Right atrium auricular region (tissue), 2 donors: ENCODE measurements around the gene EFCAB6. TPM values are rescaled to one million over a fixed set of nuclear protein-coding genes. Genes with fewer than 3 reads are reported as not detected.

Experiments used
- DNase-seq: peaks from one replicate; pipeline ENCODE4 v3.0.0-alpha.2; 2019; ENCODE audit warnings: low spot score
- H3K27ac ChIP-seq, 2 donors: fragments of 200-600 bp; sonication (generic); 1 replicate in 1 of 2; 2 replicates in 1 of 2; pipeline ENCODE4 v1.5.1; 2016 to 2019
- H3K27me3 ChIP-seq, 2 donors: fragments of 200-600 bp; sonication (generic); one replicate each; pipeline versions ENCODE4 v1.5.1 to v1.6.0; 2017 to 2019
- H3K36me3 ChIP-seq: fragments of 200-600 bp; sonication (generic); one replicate; pipeline ENCODE4 v1.5.1; 2016
- H3K4me1 ChIP-seq, 2 donors: fragments of 200-600 bp; sonication (generic); one replicate each; pipeline versions ENCODE4 v1.5.1 to v1.6.0; 2017 to 2019
- H3K4me3 ChIP-seq, 2 donors: fragments of 200-600 bp; sonication (generic); 1 replicate in 1 of 2; 2 replicates in 1 of 2; pipeline ENCODE4 v1.5.1; 2017 to 2019; ENCODE audit warnings: mild to moderate bottlenecking in 1 of 2, moderate library complexity in 1 of 2
- H3K9me3 ChIP-seq, 2 donors: fragments of 200-600 bp; sonication (generic); one replicate each; pipeline ENCODE4 v1.5.1; 2019
- CTCF ChIP-seq, 2 donors: fragments of 200-600 bp; sonication (generic); IDR thresholded peaks; one replicate each; pipeline ENCODE4 v1.5.1; 2019; ENCODE audit warnings: antibody characterized with exemption in 2 of 2
- total RNA-seq, 2 donors: library from RNA; depleted of rRNA; stranded (reverse); fragments of >200 nt; gene quantifications; one replicate each; pipeline ENCODE4 v1.1.0, GENCODE V29; 2016

The EFCAB6 gene
- total RNA-seq, 2 donors from 2014 or later, result 1.5 TPM

GRCh38 chr22:43654271-43654670, 157.8 kb downstream of the EFCAB6 start:
- TF ChIP-seq CTCF (IDR thresholded peaks at IDR 0.05), result no peak

GRCh38 chr22:43652845-43653244, 159.3 kb downstream of the EFCAB6 start:
- Histone ChIP-seq H3K4me3 (no peak overlapping the region), H3K27ac (no peak overlapping the region), H3K4me1 (no peaks in the 10 kb centered on the region), H3K27me3 (no peaks in the 10 kb centered on the region), H3K36me3 (no peaks in the 10 kb centered on the region), H3K9me3 (peaks cover 0 to 11% of the 10 kb centered on the region in 2 donors)
- DNase-seq, result no peak
- TF ChIP-seq CTCF (IDR thresholded peaks at IDR 0.05), result no peak

More at GRCh38 chr22:43654271-43654670, 157.8 kb downstream of the EFCAB6 start:
- no peaks in the 10 kb centered on the region for H3K27me3 ChIP-seq
- DNase-seq, result no peak
- no peaks in the 10 kb centered on the region for H3K4me1 ChIP-seq
- H3K36me3 ChIP-seq, result no peaks in the 10 kb centered on the region
- no peak overlapping the region for H3K27ac ChIP-seq
- H3K4me3 ChIP-seq, result no peak overlapping the region
- H3K9me3 ChIP-seq, result peaks cover 0 to 11% of the 10 kb centered on the region in 2 donors

- Histone ChIP-seq H3K9me3 (peaks cover 5 to 17% of the 10 kb centered on the region in 2 donors), H3K4me3 (no peak overlapping the region), H3K4me1 (no peaks in the 10 kb centered on the region), H3K27me3 (no peaks in the 10 kb centered on the region), H3K27ac (no peak overlapping the region), H3K36me3 (no peaks in the 10 kb centered on the region)
- TF ChIP-seq CTCF (IDR thresholded peaks at IDR 0.05), result no peak
- no peak for DNase-seq
Measured at GRCh38 chr22:43643387-43643786, 168.7 kb downstream of the EFCAB6 start.

GRCh38 chr22:43642319-43643206, 169.5 kb downstream of the EFCAB6 start:
- H3K4me3 ChIP-seq, result no peak overlapping the region
- H3K9me3 ChIP-seq, result peaks cover 5 to 17% of the 10 kb centered on the region in 2 donors
- no peaks in the 10 kb centered on the region for H3K4me1 ChIP-seq
- TF ChIP-seq CTCF (IDR thresholded peaks at IDR 0.05), result no peak
- no peaks in the 10 kb centered on the region for H3K36me3 ChIP-seq
- DNase-seq, result no peak
- no peaks in the 10 kb centered on the region for H3K27me3 ChIP-seq
- no peak overlapping the region for H3K27ac ChIP-seq

GRCh38 chr22:43639228-43639948, 172.7 kb downstream of the EFCAB6 start:
- no peak for DNase-seq
- no peaks in the 10 kb centered on the region for H3K27me3 ChIP-seq
- H3K4me3 ChIP-seq, result no peak overlapping the region
- no peak overlapping the region for H3K27ac ChIP-seq
- no peaks in the 10 kb centered on the region for H3K4me1 ChIP-seq
- H3K9me3 ChIP-seq, result peaks cover 5 to 17% of the 10 kb centered on the region in 2 donors
- no peak for TF ChIP-seq CTCF (IDR thresholded peaks at IDR 0.05)
- no peaks in the 10 kb centered on the region for H3K36me3 ChIP-seq
